ENCODE results near the gene OR52L1.

The OR52L1 gene

GRCh38 chr11:5992150-5992549 lies 5.4 kb upstream of the OR52L1 start:
- DNase-seq, result no peak
- H3K36me3 ChIP-seq, result no peaks in the 10 kb centered on the region

GRCh38 chr11:5989203-5989602 lies 2.4 kb upstream of the OR52L1 start:
- TF ChIP-seq CTCF (IDR thresholded peaks at IDR 0.05; ENCODE audit: low read depth, low read length), result no peak
- Histone ChIP-seq H3K4me3 (ENCODE audit: low read depth, low read length) (no peak overlapping the region), H3K9me3 (no peaks in the 10 kb centered on the region), H3K4me1 (no peaks in the 10 kb centered on the region), H3K27me3 (no peaks in the 10 kb centered on the region), H3K36me3 (no peaks in the 10 kb centered on the region)
- no peak for DNase-seq

More at GRCh38 chr11:5992150-5992549, 5.4 kb upstream of the OR52L1 start:
- Histone ChIP-seq H3K4me3 (ENCODE audit: low read depth, low read length) (no peak overlapping the region), H3K9me3 (no peaks in the 10 kb centered on the region), H3K4me1 (no peaks in the 10 kb centered on the region), H3K27me3 (no peaks in the 10 kb centered on the region)
- TF ChIP-seq CTCF (IDR thresholded peaks at IDR 0.05; ENCODE audit: low read depth, low read length), result no peak

GRCh38 chr11:5983443-5983842 lies 3.3 kb downstream of the OR52L1 start:
- no peaks in the 10 kb centered on the region for H3K27me3 ChIP-seq
- H3K9me3 ChIP-seq, result no peaks in the 10 kb centered on the region
- no peak; the same call in 1 of the 2 replicates for TF ChIP-seq CTCF (IDR thresholded peaks at IDR 0.05; ENCODE audit: low read depth, low read length)
- H3K4me1 ChIP-seq, result no peaks in the 10 kb centered on the region
- no peak for DNase-seq
- no peak overlapping the region for H3K4me3 ChIP-seq (ENCODE audit: low read depth, low read length)
- no peaks in the 10 kb centered on the region for H3K36me3 ChIP-seq

GRCh38 chr11:5973530-5973929 lies 13.3 kb downstream of the OR52L1 start:
- TF ChIP-seq CTCF (IDR thresholded peaks at IDR 0.05; ENCODE audit: low read depth, low read length), result no peak
- Histone ChIP-seq H3K36me3 (no peaks in the 10 kb centered on the region), H3K4me1 (no peaks in the 10 kb centered on the region), H3K27me3 (no peaks in the 10 kb centered on the region), H3K4me3 (ENCODE audit: low read depth, low read length) (no peak overlapping the region), H3K9me3 (no peaks in the 10 kb centered on the region)
- no peak for DNase-seq

GRCh38 chr11:5968394-5968793 lies 18.4 kb downstream of the OR52L1 start, which contains the start of gene OR56A5:
TSS of gene OR56A5 (minus strand) at chr11:5968494. CDS start at chr11:5968494, 0 bp downstream.
- H3K4me3 ChIP-seq (ENCODE audit: low read depth, low read length), result no peak within 1 kb of the TSS
- H3K27me3 ChIP-seq, result no peaks in the 10 kb centered on the region
- H3K4me1 ChIP-seq, result no peaks in the 10 kb centered on the region
- no peak for TF ChIP-seq CTCF (IDR thresholded peaks at IDR 0.05; ENCODE audit: low read depth, low read length)
- H3K9me3 ChIP-seq, result no peaks in the 10 kb centered on the region
- DNase-seq, result no peak
- no peaks in the 10 kb centered on the region for H3K36me3 ChIP-seq

- no peaks in the 10 kb centered on the region for H3K27me3 ChIP-seq
- DNase-seq, result no peak
Measured at GRCh38 chr11:5967708-5968107, 19.1 kb downstream of the OR52L1 start.

More at GRCh38 chr11:5967708-5968107, 19.1 kb downstream of the OR52L1 start:
- H3K9me3 ChIP-seq, result no peaks in the 10 kb centered on the region
- H3K4me3 ChIP-seq (ENCODE audit: low read depth, low read length), result no peak overlapping the region
- TF ChIP-seq CTCF (IDR thresholded peaks at IDR 0.05; ENCODE audit: low read depth, low read length), result no peak
- H3K4me1 ChIP-seq, result no peaks in the 10 kb centered on the region
- H3K36me3 ChIP-seq, result no peaks in the 10 kb centered on the region

Data from BE2C (cell line).